Erythroblast (primary cell): ENCODE data around the gene MS4A3.

Experiments
- GATA1 ChIP-seq: IDR thresholded peaks from 2 replicates; pipeline ENCODE4 v1.6.1; 2011; ENCODE audit warnings: low read depth, mild to moderate bottlenecking, control low read depth, low read length, moderate library complexity
- POLR2A ChIP-seq: IDR thresholded peaks from 2 replicates; pipeline ENCODE4 v1.6.1; 2011; ENCODE audit warnings: mild to moderate bottlenecking, low read length

DNA sequence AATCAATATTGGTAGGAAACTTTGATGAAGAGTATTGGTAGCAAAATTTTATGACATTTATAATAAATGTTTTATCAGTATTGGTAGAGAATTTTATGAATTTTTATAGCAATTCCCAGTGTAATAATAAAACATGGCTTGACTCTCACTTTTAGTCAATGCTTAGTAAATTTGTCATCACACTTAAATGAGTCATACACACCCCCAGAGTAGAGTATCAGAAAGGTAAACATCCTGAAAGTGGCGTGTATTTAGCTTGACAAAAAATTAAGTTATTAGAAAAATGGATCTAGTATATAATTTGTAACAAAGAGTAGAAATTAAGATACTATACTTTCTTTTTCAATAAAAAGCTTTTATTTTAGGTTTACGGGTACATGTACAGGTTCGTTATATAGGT is 2.6 kb downstream of the MS4A3 start:
- TF ChIP-seq POLR2A = no peak
- TF ChIP-seq GATA1 = no peak
